Brain microvascular endothelial cell (primary cell): ENCODE results near the gene LIN28B.

Source experiments
- DNase-seq: peaks from one replicate; pipeline ENCODE4 v3.0.0-alpha.2; 2020
- H3K27ac ChIP-seq: fragments of 250-450 bp; sonication (Bioruptor Pico); 2 replicates; pipeline ENCODE4 v1.5.1; 2020; ENCODE audit warnings: mild to moderate bottlenecking, moderate library complexity
- H3K27me3 ChIP-seq: fragments of 250-450 bp; sonication (Bioruptor Pico); replicated peaks from 2 replicates; pipeline ENCODE4 v1.5.1; 2020; ENCODE audit warnings: mild to moderate bottlenecking
- H3K36me3 ChIP-seq: fragments of 250-450 bp; sonication (Bioruptor Pico); replicated peaks from 2 replicates; pipeline ENCODE4 v1.5.1; 2020; ENCODE audit warnings: mild to moderate bottlenecking
- H3K4me3 ChIP-seq: 2 replicates; pipeline ENCODE4 v1.5.1; 2011; ENCODE audit warnings: low read depth, mild to moderate bottlenecking, control low read depth, low read length, moderate library complexity
- CTCF ChIP-seq: IDR thresholded peaks from 2 replicates; pipeline ENCODE4 v1.5.1; 2011; ENCODE audit warnings: low read depth, mild to moderate bottlenecking, moderate library complexity, low read length, control low read depth, inconsistent platforms; ENCODE audit errors: missing control alignments
- in situ Hi-C: cut with HindIII; loops from 2 replicates; pipeline ENCODE4 v1.10.0; 2017; ENCODE audit warnings: low sequenced_read_pairs, low pct_ligation_motif_present

Gene LIN28B

GRCh38 chr6:104956731-104957294, at the start of gene LIN28B:
Gene LIN28B, plus strand, starts transcription at chr6:104957107. Its CDS starts 144 bp downstream, at chr6:104957251.
- Histone ChIP-seq H3K36me3 (no peaks in the 10 kb centered on the region), H3K27me3 (peaks cover 67% of the 10 kb centered on the region), H3K4me3 (no peak within 1 kb of the TSS), H3K27ac (no peak within 1 kb of the TSS)
- in situ Hi-C loops, result no loop called here
- DNase-seq, result no peak
- TF ChIP-seq CTCF, result no peak

- TF ChIP-seq CTCF, result no peak
- Histone ChIP-seq H3K27me3 (no peaks in the 10 kb centered on the region), H3K27ac (no peak overlapping the region), H3K4me3 (no peak overlapping the region), H3K36me3 (no peaks in the 10 kb centered on the region)
- in situ Hi-C loops, result no loop called here
- no peak for DNase-seq
Measured at GRCh38 chr6:104908031-104908887, 48.6 kb upstream of the LIN28B start.

GRCh38 chr6:104908888-104909525, 47.9 kb upstream of the LIN28B start:
- no peak for DNase-seq
- in situ Hi-C loops, result no loop called here
- no peak overlapping the region for H3K27ac ChIP-seq
- no peak overlapping the region for H3K4me3 ChIP-seq
- no peak for TF ChIP-seq CTCF
- H3K27me3 ChIP-seq, result no peaks in the 10 kb centered on the region
- no peaks in the 10 kb centered on the region for H3K36me3 ChIP-seq

GRCh38 chr6:104921896-104922295, 35.0 kb upstream of the LIN28B start:
- H3K27me3 ChIP-seq, result no peaks in the 10 kb centered on the region
- no peak for TF ChIP-seq CTCF
- in situ Hi-C loops, result no loop called here
- H3K36me3 ChIP-seq, result no peaks in the 10 kb centered on the region
- DNase-seq, result no peak
- H3K4me3 ChIP-seq, result no peak overlapping the region
- no peak overlapping the region for H3K27ac ChIP-seq

GRCh38 chr6:104928141-104928540, 28.8 kb upstream of the LIN28B start:
- no peak for TF ChIP-seq CTCF
- Histone ChIP-seq H3K4me3 (no peak overlapping the region), H3K27ac (no peak overlapping the region), H3K36me3 (no peaks in the 10 kb centered on the region), H3K27me3 (no peaks in the 10 kb centered on the region)
- DNase-seq, result no peak
- in situ Hi-C loops, result no loop called here
